Activated T-cell treated with anti-CD3 and anti-CD28 coated beads, Interleukin-2, amount 50 U/mL, for 24 hours (primary cell): ENCODE measurements around the gene HMOX2.

Experiments used
- DNase-seq: peaks from one replicate; pipeline ENCODE4 v3.0.0-alpha.2; 2020
- H3K27ac Mint-ChIP-seq: 2 replicates; pipeline ENCODE4 v1.8.0; 2020; ENCODE audit warnings: mild to moderate bottlenecking, mixed read lengths
- H3K27me3 Mint-ChIP-seq: 2 replicates; pipeline ENCODE4 v1.8.0; 2020; ENCODE audit warnings: mixed read lengths
- H3K36me3 Mint-ChIP-seq: 2 replicates; pipeline ENCODE4 v1.8.0; 2020; ENCODE audit warnings: low read depth, mixed read lengths
- H3K4me1 Mint-ChIP-seq: 2 replicates; pipeline ENCODE4 v1.8.0; 2020; ENCODE audit warnings: low read depth, mixed read lengths
- H3K4me3 Mint-ChIP-seq: 2 replicates; pipeline ENCODE4 v1.8.0; 2020; ENCODE audit warnings: mild to moderate bottlenecking, moderate library complexity, mixed read lengths
- H3K9me3 Mint-ChIP-seq: 2 replicates; pipeline ENCODE4 v1.8.0; 2020; ENCODE audit warnings: mixed read lengths

Gene HMOX2

DNA sequence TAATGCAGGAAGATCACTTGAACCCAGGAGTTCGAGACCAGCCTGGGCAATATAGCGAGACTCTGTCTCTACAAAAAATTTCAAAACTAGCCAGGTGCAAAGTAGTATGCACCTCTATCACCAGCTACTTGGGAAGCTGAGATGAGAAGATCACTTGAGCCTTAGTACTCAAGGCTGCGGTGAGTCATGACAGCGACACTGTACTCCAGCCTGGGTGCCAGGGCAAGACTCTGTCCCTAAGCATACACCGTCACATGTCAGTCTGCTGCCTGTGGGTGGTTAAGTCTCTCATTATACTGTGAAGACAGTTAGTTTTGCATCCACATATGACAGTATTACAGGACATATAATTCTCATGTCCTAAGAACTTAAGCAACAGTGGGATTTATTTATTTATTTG is 23.5 kb upstream of the HMOX2 start:
- H3K4me3 Mint-ChIP-seq: no peak overlapping the region
- no peaks in the 10 kb centered on the region for H3K9me3 Mint-ChIP-seq
- DNase-seq: no peak
- H3K36me3 Mint-ChIP-seq: peaks cover 96% of the 10 kb centered on the region
- peak overlapping the region; percentile 15 for H3K27ac Mint-ChIP-seq
- H3K27me3 Mint-ChIP-seq: no peaks in the 10 kb centered on the region
- peaks cover 4% of the 10 kb centered on the region for H3K4me1 Mint-ChIP-seq

- no peaks in the 10 kb centered on the region for H3K27me3 Mint-ChIP-seq
- H3K4me3 Mint-ChIP-seq: no peak overlapping the region
- H3K9me3 Mint-ChIP-seq: no peaks in the 10 kb centered on the region
- peaks cover 10% of the 10 kb centered on the region for H3K4me1 Mint-ChIP-seq
- no peak for DNase-seq
- peaks cover 96% of the 10 kb centered on the region for H3K36me3 Mint-ChIP-seq
- no peak overlapping the region for H3K27ac Mint-ChIP-seq
Observed at GRCh38 chr16:4454623-4455022, 21.6 kb upstream of the HMOX2 start.

DNA sequence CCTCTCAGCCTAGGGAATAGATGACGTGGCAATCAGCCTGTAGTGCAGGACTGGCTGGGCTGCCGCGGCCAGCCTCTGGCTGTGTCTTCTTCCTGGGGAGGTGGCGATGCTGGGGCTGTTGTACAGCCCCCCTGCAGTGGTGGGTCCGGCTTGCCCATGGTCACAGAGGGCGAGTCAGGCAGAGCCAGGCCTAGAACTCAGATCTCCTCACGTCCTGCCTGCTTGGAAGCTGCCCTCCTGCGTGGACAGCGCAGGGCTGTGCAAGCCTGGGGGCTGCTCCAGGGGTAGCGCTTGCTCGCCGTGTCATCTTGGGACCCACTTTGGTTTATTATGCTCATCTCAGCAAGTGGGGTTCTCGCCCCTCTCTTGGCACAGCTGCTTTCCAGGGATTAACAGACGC is 21.1 kb upstream of the HMOX2 start:
- Mint-ChIP-seq H3K4me1 (peaks cover 10% of the 10 kb centered on the region), H3K27ac (peak overlapping the region; percentile 55), H3K4me3 (no peak overlapping the region), H3K36me3 (peaks cover 96% of the 10 kb centered on the region), H3K27me3 (no peaks in the 10 kb centered on the region), H3K9me3 (no peaks in the 10 kb centered on the region)
- DNase-seq: no peak

GRCh38 chr16:4455951-4456350 is 20.2 kb upstream of the HMOX2 start:
- no peak for DNase-seq
- H3K4me3 Mint-ChIP-seq: no peak overlapping the region
- no peaks in the 10 kb centered on the region for H3K27me3 Mint-ChIP-seq
- peaks cover 91% of the 10 kb centered on the region for H3K36me3 Mint-ChIP-seq
- H3K9me3 Mint-ChIP-seq: no peaks in the 10 kb centered on the region
- H3K4me1 Mint-ChIP-seq: peaks cover 10% of the 10 kb centered on the region
- no peak overlapping the region for H3K27ac Mint-ChIP-seq

GRCh38 chr16:4460936-4461249 is 15.3 kb upstream of the HMOX2 start:
- Mint-ChIP-seq H3K4me3 (no peak overlapping the region), H3K9me3 (no peaks in the 10 kb centered on the region), H3K4me1 (peaks cover 20% of the 10 kb centered on the region), H3K36me3 (peaks cover 91% of the 10 kb centered on the region), H3K27ac (peak overlapping the region; percentile 79), H3K27me3 (no peaks in the 10 kb centered on the region)
- DNase-seq: no peak

GRCh38 chr16:4461250-4462085 is 14.7 kb upstream of the HMOX2 start:
- Mint-ChIP-seq H3K9me3 (no peaks in the 10 kb centered on the region), H3K4me1 (peaks cover 26% of the 10 kb centered on the region), H3K27me3 (no peaks in the 10 kb centered on the region), H3K36me3 (peaks cover 91% of the 10 kb centered on the region), H3K4me3 (no peak overlapping the region), H3K27ac (peak overlapping the region; percentile 79)
- DNase-seq: no peak

- Mint-ChIP-seq H3K27me3 (no peaks in the 10 kb centered on the region), H3K36me3 (peaks cover 88% of the 10 kb centered on the region), H3K4me3 (no peak overlapping the region)
Observed at GRCh38 chr16:4463522-4464163, 12.6 kb upstream of the HMOX2 start.

GRCh38 chr16:4465977-4466779 is 10.0 kb upstream of the HMOX2 start:
- Mint-ChIP-seq H3K27me3 (no peaks in the 10 kb centered on the region), H3K27ac (peak overlapping the region; percentile 88), H3K36me3 (peaks cover 79% of the 10 kb centered on the region), H3K4me1 (peaks cover 25% of the 10 kb centered on the region), H3K9me3 (no peaks in the 10 kb centered on the region), H3K4me3 (peak overlapping the region; percentile 25)
- peak; percentile 74 for DNase-seq

More at GRCh38 chr16:4463522-4464163, 12.6 kb upstream of the HMOX2 start:
- H3K27ac Mint-ChIP-seq: peak overlapping the region; percentile 78
- H3K9me3 Mint-ChIP-seq: no peaks in the 10 kb centered on the region
- H3K4me1 Mint-ChIP-seq: peaks cover 29% of the 10 kb centered on the region
- DNase-seq: no peak

DNA sequence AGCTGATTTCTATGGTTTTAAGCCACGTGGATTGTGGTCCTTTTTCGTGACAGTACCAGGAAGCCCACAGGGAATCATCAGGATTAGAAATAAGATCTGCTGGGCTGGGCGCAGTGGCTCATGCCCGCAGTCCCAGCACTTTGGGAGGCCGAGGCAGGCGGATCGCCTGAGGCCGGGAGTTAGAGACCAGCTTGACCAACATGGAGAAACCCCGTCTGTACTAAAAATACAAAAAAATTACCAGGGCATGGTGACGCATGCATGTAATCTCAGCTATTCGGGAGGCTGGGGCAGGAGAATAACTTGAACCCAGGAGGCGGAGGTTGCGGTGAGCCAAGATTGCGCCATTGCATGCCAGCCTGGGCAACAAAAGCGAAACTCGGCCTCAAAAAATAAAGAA is 8.3 kb upstream of the HMOX2 start:
- Mint-ChIP-seq H3K4me3 (no peak overlapping the region), H3K27me3 (no peaks in the 10 kb centered on the region), H3K9me3 (no peaks in the 10 kb centered on the region), H3K4me1 (peaks cover 36% of the 10 kb centered on the region), H3K36me3 (peaks cover 71% of the 10 kb centered on the region), H3K27ac (no peak overlapping the region)
- DNase-seq: no peak

- peak overlapping the region; percentile 53 for H3K27ac Mint-ChIP-seq
- no peaks in the 10 kb centered on the region for H3K9me3 Mint-ChIP-seq
- H3K36me3 Mint-ChIP-seq: peaks cover 63% of the 10 kb centered on the region
- peaks cover 41% of the 10 kb centered on the region for H3K4me1 Mint-ChIP-seq
- no peak for DNase-seq
- no peak overlapping the region for H3K4me3 Mint-ChIP-seq
- no peaks in the 10 kb centered on the region for H3K27me3 Mint-ChIP-seq
Observed at GRCh38 chr16:4468972-4469371, 7.2 kb upstream of the HMOX2 start.

GRCh38 chr16:4471869-4472268 is 4.3 kb upstream of the HMOX2 start:
- no peak for DNase-seq
- H3K9me3 Mint-ChIP-seq: peaks cover 2% of the 10 kb centered on the region
- peaks cover 43% of the 10 kb centered on the region for H3K36me3 Mint-ChIP-seq
- H3K27ac Mint-ChIP-seq: peak overlapping the region; percentile 56
- no peak overlapping the region for H3K4me3 Mint-ChIP-seq
- no peaks in the 10 kb centered on the region for H3K27me3 Mint-ChIP-seq
- H3K4me1 Mint-ChIP-seq: peaks cover 35% of the 10 kb centered on the region

- Mint-ChIP-seq H3K4me1 (peaks cover 39% of the 10 kb centered on the region), H3K36me3 (peaks cover 42% of the 10 kb centered on the region), H3K27ac (peak overlapping the region; percentile 75), H3K27me3 (no peaks in the 10 kb centered on the region), H3K9me3 (peaks cover 2% of the 10 kb centered on the region), H3K4me3 (peak overlapping the region; percentile 91)
- no peak for DNase-seq
Observed at GRCh38 chr16:4472880-4473279, 3.3 kb upstream of the HMOX2 start.

DNA sequence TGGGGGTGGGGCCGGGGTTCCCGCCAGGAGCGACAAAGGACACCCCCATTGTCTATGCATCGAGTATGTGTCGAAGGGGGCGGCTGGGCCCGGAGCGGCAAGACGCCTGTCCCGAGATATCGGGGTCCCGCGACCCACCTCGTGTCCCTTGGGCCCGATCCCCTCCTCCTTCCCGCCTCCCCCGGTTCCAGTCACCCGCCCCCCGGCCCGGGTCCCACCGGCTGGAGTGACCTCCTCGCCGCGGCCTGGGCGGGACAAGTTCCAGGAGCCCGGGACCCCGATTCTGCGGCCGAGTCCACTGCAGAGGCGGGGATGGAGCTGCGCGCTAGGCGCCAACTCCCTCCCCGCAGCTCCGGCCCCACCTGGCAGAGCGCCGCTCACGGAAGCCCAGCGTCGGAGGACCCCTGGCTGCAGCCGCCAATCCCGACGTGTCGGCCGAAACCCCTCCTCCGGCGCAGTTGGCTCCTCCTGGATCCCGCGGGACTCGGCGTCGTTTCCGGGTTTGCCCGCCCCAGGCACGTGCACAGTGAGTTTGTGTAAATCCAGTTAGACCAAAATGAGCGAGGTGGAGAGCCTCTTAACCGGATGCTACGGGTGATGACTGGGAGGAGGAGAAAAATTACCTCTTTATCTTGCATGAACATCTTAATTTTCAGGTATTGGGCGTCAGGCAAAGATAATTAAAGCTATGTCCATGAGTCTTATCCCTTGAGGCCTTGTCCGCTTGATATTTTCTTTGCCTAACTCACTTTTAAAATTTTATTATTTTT is 1.8 kb upstream of the HMOX2 start, which contains the start of gene NMRAL1:
Gene NMRAL1 (minus strand): TSS at position 434 of the 770 bp plus-strand sequence. CDS start 493 bp downstream, outside the sequence.
- Mint-ChIP-seq H3K9me3 (peaks cover 2% of the 10 kb centered on the region), H3K27ac (peak within 1 kb of the TSS; percentile 92), H3K27me3 (no peaks in the 10 kb centered on the region), H3K4me3 (peak within 1 kb of the TSS; percentile 91), H3K36me3 (peaks cover 39% of the 10 kb centered on the region), H3K4me1 (peaks cover 48% of the 10 kb centered on the region)
- peak; percentile 90 for DNase-seq

GRCh38 chr16:4477966-4478365 is 1.8 kb downstream of the HMOX2 start:
- H3K27ac Mint-ChIP-seq: peak overlapping the region; percentile 90
- peak overlapping the region; percentile 91 for H3K4me3 Mint-ChIP-seq
- H3K9me3 Mint-ChIP-seq: peaks cover 2% of the 10 kb centered on the region
- DNase-seq: no peak
- H3K4me1 Mint-ChIP-seq: peaks cover 56% of the 10 kb centered on the region
- H3K36me3 Mint-ChIP-seq: peaks cover 39% of the 10 kb centered on the region
- H3K27me3 Mint-ChIP-seq: no peaks in the 10 kb centered on the region
